ENCODE results near the gene ATP5MC2.
"Not testable (repeated sequence)": the region's sequence is repeated elsewhere in the genome, so short reads cannot be mapped to it uniquely, and the experiment has no call there.

Gene ATP5MC2

GRCh38 chr12:53694756-53695151 is 18.9 kb upstream of the ATP5MC2 start:
- DNase-seq, result no peak

- no peak for DNase-seq
Measured at GRCh38 chr12:53688134-53688533, 12.3 kb upstream of the ATP5MC2 start.

DNA sequence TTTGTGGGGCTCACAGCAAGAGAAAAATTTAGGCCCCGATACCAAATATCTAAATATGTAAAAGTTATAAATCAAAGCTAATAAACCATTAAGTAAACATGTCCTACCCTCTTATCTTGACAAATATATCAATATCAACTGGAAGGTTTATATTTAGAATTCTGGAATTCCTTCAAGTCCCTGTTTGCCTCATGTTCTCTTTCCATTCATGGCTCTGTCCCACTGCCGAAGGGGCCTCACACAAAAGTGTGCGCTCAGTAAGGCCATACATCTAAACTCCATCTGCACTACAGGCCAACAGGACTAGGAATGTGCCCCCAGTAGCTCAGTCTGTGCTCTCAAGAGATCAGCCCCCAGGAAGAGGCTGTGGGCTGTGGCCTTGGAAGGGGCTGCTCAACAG is 10.6 kb upstream of the ATP5MC2 start:
- DNase-seq, result no peak

DNA sequence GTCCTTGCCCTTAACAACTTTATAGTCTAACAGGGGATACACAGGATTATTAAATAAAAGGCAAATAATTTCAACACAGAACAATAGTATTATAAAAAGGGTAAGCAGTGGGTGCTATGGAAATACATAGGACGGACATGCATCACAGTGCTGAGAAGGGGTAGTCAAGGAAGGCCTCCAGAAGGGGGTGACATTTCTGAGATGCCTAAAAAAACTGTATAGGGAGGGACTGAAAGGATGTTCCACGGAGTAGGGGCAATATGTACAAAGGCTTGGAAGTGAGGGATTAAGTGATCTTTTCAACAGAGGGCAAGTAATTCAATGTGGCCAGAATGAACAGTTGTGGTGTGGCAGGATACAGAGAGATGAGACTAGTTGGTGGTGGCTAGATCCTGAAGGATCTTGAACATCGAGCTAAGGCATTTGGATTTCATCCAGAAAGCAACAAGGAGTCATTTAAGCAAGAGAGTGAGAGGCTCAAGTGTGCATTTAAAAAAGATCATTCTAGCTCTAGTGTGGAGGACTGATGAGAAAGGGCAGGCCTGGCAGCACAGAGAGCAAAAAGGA is 8.9 kb upstream of the ATP5MC2 start:
- no peak for DNase-seq

DNA sequence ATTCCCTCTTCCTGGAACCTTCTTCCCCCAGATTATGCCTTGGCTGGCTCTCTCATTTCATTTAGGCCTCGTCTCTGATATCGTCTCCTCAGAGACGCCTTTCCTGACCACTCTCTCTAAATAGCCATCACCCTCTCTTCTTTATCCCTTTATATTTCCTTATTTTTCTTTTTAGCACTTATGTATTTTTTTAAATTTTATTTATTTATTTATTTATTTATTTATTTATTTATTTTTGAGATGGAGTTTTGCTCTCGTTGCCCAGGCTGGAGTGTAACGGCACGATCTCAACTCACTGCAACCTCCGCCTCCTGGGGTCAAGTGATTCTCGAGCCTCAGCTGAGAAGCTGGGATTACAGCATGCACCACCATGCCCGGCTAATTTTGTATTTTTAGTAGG is 8.1 kb upstream of the ATP5MC2 start:
- DNase-seq, result no peak

DNA sequence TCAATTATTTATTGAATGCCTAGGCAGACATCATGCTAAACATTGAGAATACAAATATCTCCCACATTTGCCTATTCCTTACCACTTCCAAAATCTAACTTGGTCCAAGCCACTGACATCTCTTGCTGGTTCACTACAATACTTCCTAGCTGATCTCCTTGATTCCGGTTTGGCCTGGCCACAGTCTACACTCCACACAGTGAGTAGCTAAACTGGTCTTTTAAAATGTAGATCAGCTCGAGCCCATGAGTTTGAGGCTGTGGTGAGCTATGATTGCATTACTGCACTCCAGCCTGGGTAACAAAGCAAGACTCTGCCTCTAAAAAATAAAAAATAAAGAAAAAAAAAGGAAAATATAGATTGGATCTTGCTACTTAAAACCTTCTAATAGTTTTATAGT is 7.6 kb upstream of the ATP5MC2 start:
- no peak for DNase-seq

DNA sequence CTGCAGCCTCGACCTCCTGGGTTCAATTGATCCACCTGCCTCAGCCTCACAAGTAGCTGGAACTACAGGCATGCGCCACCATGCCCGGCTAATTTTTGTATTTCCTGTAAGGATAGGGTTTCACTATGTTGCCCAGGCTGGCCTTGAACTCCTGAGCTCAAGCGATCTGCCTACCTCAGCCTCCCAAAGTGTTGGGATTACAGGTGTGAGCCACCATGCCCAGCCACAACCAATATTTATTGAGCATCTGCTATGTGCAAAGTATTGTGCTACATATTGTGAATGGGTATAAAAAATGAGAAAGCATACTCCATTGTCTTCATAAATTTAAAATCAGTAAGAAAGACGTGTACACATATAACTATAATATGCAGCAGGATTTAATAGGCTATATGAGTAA is 4.2 kb upstream of the ATP5MC2 start:
- not testable (repeated sequence) for DNase-seq

GRCh38 chr12:53677800-53678148 is 1.9 kb upstream of the ATP5MC2 start:
- DNase-seq, result no peak

- peak; percentile 52 for DNase-seq
Measured at GRCh38 chr12:53677016-53677799, 1.3 kb upstream of the ATP5MC2 start.

GRCh38 chr12:53676656-53677015 is 753 bp upstream of the ATP5MC2 start:
- peak; percentile 57 for DNase-seq

DNA sequence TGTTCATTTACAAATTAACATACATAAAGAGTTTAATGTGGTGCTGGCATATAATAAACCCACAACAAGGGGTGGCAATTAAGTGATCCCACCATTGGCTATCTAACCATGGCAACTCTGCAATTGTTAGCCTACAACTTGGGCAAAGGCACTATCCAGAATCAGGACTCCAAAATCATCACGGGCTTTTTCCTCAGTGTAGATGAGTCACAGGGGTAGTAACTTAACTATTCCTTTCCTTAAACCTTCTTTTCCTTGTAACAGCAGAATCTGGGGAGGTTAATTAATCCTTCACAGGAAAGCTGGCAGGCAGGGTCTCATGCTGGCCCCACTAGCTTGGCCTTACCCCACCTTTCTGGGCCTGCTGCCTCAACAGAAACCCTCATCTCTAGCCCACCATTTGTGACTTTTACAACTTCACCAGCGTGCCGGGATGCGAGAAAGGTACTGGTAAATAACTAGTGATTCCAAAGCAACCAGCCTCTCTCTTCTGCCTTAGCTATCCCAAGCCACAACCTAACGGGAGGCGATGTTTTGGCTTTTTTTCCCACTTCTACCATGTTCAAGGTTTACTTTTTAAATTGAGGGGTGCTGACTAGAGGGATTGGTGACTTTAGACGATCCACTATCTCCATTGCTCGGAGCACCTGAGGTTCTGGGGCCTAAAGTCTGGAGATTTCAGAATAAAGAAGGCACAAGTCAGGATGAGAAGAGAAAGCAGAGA is 744 bp downstream of the ATP5MC2 start:
- no peak for DNase-seq

GRCh38 chr12:53670971-53671370 is 4.9 kb downstream of the ATP5MC2 start:
- DNase-seq, result no peak

DNA sequence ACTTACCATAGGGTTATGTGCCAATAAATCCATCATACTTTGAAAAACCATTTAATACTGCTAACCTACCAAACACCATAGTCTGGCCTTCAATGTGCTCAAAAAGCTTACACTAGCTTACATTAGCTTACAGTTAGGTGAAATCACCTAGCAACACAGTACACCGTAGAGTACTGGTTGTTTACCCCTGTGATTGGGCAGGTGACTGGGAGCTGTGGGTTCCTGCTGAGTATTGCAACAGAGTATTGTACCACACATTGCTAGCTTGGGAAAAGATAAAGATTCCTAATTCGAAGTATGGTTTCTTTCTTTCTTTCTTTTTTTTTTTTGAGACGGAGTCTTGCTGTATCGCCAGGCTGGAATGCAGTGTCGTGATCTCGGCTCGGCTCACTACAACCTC is 5.6 kb downstream of the ATP5MC2 start:
- no peak for DNase-seq

- no peak for DNase-seq
Measured at GRCh38 chr12:53667080-53667479, 8.8 kb downstream of the ATP5MC2 start.

- no peak for DNase-seq
Measured at GRCh38 chr12:53664936-53665335, 10.9 kb downstream of the ATP5MC2 start.

GRCh38 chr12:53664191-53664590 is 11.7 kb downstream of the ATP5MC2 start:
- no peak for DNase-seq

GRCh38 chr12:53660041-53660440 is 15.8 kb downstream of the ATP5MC2 start:
- peak; percentile 5 for DNase-seq

GRCh38 chr12:53659571-53659981 is 16.3 kb downstream of the ATP5MC2 start:
- no peak for DNase-seq

- DNase-seq, result peak; percentile 78
Measured at GRCh38 chr12:53659011-53659551, 16.8 kb downstream of the ATP5MC2 start.

DNA sequence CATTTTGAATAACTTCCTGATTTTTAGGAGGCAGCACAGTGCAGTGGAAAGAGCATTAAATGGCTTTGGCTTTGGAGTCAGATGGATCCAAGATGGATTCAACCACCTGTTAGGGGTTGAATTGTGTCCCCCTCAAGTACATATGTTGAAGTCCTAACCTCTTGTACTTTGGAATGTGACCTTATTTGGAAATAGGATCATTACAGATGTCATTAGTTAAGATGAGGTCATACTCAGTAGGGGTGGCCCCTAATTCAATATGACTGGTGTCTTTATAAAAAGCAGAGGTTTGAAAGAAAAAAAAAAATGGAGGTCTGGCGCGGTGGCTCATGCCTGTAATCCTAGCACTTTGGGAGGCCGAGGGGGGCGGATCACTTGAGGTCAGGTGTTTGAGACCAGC is 18.8 kb downstream of the ATP5MC2 start:
- DNase-seq, result peak; percentile 3

GRCh38 chr12:53653595-53653994 is 22.3 kb downstream of the ATP5MC2 start:
- no peak for DNase-seq

GRCh38 chr12:53652366-53652765 is 23.5 kb downstream of the ATP5MC2 start:
- peak; percentile 76 for DNase-seq

DNA sequence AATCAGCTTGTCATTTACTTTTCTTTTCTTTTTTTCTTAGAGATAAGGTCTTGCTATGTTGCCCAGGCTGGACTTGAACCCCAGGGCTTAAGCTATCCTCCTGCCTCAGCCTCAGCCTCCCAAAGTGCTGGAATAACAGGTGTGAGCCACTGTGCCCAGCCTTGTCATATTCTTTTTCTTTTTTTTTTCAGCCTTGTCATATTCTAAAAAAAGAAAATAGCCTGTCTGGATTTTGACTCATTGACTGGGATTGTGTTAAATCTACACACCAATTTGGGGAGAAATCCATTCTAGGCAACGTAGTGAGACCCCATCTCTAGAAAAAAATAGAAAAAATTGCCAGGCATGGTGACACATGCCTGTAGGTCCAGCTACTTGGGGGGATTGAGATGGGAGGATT is 24.1 kb downstream of the ATP5MC2 start:
- DNase-seq, result peak; percentile 64

DNA sequence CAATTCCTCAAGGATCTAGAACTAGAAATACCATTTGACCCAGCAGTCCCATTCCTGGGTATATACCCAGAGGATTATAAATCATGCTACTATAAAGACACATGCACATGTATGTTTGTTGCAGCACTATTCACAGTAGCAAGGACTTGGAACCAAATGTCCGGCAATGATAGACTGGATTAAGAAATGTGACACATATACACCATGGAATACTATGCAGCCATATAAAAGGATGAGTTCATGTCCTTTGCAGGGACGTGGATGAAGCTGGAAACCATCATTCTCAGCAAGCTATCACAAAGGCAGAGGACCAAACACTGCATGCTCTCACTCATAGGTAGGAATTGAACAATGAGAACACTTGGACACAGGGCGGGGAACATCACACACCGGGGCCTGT is 29.6 kb downstream of the ATP5MC2 start:
- not testable (repeated sequence) for DNase-seq

Measured in fibroblast of skin of back (primary cell).